ENCODE data around the gene PTPN14. TPM values are rescaled to one million over a fixed set of nuclear protein-coding genes. Genes with fewer than 3 reads are reported as not detected.
A peak's percentile ranks its signal among the peaks of the same experiment; 100 is the strongest.
"Not testable (repeated sequence)": the region's sequence is repeated elsewhere in the genome, so short reads cannot be mapped to it uniquely, and the experiment has no call there.

The PTPN14 gene
- total RNA-seq, 1 experiment from 2014 or later, result 209 TPM

DNA sequence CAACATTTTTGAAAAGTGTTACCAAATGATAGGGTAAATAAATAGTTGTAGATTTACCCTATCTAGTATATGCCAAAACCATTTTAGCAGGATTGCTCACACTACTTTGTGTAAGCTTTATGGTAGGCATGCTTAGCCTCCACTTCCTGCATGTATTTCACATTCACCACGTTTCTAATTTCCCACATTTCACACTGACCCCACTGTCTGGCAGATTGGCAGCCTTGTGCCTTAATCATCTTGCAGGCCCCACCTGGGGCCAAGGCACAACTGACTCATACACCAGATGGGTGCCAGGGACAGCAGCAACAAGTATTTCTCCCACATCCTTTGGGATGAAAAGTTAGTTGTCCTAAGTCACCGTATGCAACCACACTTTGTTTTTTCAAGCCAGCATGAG lies 30.4 kb upstream of the PTPN14 start:
- ATAC-seq, result peak; percentile 94
- in situ Hi-C loops (cut with HindIII; ENCODE audit: low pct_unique_long_range_greater_than_20kb, low sequenced_read_pairs), result no loop called here

DNA sequence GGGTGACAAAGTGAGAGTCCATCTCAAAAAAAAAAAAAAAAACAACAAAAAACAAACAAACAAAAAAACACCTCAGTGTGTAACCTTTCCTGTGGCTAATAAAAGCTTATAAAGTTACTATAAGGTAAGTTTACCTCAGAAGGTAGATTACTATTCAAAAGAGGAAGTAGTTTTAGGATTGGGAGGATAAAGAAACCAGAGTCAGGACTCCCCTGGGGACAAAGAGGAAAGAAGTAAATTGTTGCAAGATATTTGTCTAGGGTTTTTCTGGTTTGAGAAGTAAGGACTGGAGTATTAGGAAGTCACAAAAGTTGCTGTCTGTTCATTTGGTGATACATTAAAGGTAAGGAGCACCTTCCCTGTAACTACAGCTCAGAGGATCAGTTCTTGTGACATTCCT lies 27.8 kb upstream of the PTPN14 start:
- TF ChIP-seq, protein P1, sequence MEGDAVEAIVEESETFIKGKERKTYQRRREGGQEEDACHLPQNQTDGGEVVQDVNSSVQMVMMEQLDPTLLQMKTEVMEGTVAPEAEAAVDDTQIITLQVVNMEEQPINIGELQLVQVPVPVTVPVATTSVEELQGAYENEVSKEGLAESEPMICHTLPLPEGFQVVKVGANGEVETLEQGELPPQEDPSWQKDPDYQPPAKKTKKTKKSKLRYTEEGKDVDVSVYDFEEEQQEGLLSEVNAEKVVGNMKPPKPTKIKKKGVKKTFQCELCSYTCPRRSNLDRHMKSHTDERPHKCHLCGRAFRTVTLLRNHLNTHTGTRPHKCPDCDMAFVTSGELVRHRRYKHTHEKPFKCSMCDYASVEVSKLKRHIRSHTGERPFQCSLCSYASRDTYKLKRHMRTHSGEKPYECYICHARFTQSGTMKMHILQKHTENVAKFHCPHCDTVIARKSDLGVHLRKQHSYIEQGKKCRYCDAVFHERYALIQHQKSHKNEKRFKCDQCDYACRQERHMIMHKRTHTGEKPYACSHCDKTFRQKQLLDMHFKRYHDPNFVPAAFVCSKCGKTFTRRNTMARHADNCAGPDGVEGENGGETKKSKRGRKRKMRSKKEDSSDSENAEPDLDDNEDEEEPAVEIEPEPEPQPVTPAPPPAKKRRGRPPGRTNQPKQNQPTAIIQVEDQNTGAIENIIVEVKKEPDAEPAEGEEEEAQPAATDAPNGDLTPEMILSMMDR (IDR thresholded peaks at IDR 0.05), result no peak
- TF ChIP-seq TCF7L2 (IDR thresholded peaks at IDR 0.05; ENCODE audit: low read depth, low read length), result no peak
- TF ChIP-seq SIN3A (IDR thresholded peaks at IDR 0.05; ENCODE audit: borderline replicate concordance, insufficient read depth, low read depth, low read length), result no peak
- TF ChIP-seq, protein P2, sequence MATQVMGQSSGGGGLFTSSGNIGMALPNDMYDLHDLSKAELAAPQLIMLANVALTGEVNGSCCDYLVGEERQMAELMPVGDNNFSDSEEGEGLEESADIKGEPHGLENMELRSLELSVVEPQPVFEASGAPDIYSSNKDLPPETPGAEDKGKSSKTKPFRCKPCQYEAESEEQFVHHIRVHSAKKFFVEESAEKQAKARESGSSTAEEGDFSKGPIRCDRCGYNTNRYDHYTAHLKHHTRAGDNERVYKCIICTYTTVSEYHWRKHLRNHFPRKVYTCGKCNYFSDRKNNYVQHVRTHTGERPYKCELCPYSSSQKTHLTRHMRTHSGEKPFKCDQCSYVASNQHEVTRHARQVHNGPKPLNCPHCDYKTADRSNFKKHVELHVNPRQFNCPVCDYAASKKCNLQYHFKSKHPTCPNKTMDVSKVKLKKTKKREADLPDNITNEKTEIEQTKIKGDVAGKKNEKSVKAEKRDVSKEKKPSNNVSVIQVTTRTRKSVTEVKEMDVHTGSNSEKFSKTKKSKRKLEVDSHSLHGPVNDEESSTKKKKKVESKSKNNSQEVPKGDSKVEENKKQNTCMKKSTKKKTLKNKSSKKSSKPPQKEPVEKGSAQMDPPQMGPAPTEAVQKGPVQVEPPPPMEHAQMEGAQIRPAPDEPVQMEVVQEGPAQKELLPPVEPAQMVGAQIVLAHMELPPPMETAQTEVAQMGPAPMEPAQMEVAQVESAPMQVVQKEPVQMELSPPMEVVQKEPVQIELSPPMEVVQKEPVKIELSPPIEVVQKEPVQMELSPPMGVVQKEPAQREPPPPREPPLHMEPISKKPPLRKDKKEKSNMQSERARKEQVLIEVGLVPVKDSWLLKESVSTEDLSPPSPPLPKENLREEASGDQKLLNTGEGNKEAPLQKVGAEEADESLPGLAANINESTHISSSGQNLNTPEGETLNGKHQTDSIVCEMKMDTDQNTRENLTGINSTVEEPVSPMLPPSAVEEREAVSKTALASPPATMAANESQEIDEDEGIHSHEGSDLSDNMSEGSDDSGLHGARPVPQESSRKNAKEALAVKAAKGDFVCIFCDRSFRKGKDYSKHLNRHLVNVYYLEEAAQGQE (IDR thresholded peaks at IDR 0.05; ENCODE audit: insufficient read depth in 1 of 2, low read depth in 2 of 2, low read length in 1 of 2), result no peak
- no peak for TF ChIP-seq POLR2AphosphoS5 (IDR thresholded peaks at IDR 0.05; ENCODE audit: low read depth, low read length)
- Histone ChIP-seq H3K9me3 (ENCODE audit: control insufficient read depth, insufficient read depth, low read depth, low read length) (peaks cover 21% of the 10 kb centered on the region; the same call in 1 of the 2 replicates), H3K27me3 (ENCODE audit: control insufficient read depth, insufficient read depth, low read length) (no peaks in the 10 kb centered on the region), H3K36me3 (ENCODE audit: control insufficient read depth, insufficient read depth, low read length) (no peaks in the 10 kb centered on the region), H3K27ac (ENCODE audit: low read length) (peak overlapping the region; percentile 69; the same call in 1 of the 2 replicates), H3K4me3 (ENCODE audit: low read depth in 2 of 2, low read length in 2 of 2) (no peak overlapping the region), H3K4me1 (ENCODE audit: control insufficient read depth, insufficient read depth, low read length) (peaks cover 38% of the 10 kb centered on the region)
- CTCF ChIA-PET, result interaction anchor here (0.6 kb wide), 1 partner anchor 30 kb away, joined by 4 read pairs; no protein-coding TSS in a partner anchor
- ATAC-seq (no peak), DNase-seq (ENCODE audit: low read depth, low spot score) (no peak)
- in situ Hi-C loops (cut with HindIII; ENCODE audit: low pct_unique_long_range_greater_than_20kb, low sequenced_read_pairs) (no loop called here), intact Hi-C loops (cut with micrococcal nuclease; ENCODE audit: unreplicated experiment) (no loop called here)
- BruUV-seq (replicated peaks), result no TSS peak
- POLR2A ChIA-PET, result interaction anchor here (0.6 to 0.9 kb wide), 2 partner anchors 11 to 31 kb away, joined by 8 to 13 read pairs; no protein-coding TSS in a partner anchor

More for the DNA sequence above, 30.4 kb upstream of the PTPN14 start:
- peak overlapping the region in 1 of 2 experiments; percentile 14; a peak in 2 of 4 replicates for H3K4me3 ChIP-seq (ENCODE audit: low read depth in 2 of 2, low read length in 2 of 2)
- peaks cover 46% of the 10 kb centered on the region for H3K4me1 ChIP-seq (ENCODE audit: control insufficient read depth, insufficient read depth, low read length)
- intact Hi-C loops (cut with micrococcal nuclease; ENCODE audit: unreplicated experiment), result loop anchor here (2.0 to 5.0 kb wide), 2 partner anchors 33 to 69 kb away; no protein-coding TSS in a partner anchor
- peak; percentile 64 for DNase-seq (ENCODE audit: low read depth, low spot score)
- POLR2A ChIA-PET, result interaction anchor here (1.1 to 2.4 kb wide), 2 partner anchors 9 to 30 kb away, joined by 8 to 10 read pairs; partner anchors contain the start of gene PTPN14
- peaks cover 6% of the 10 kb centered on the region; the same call in 1 of the 2 replicates for H3K9me3 ChIP-seq (ENCODE audit: control insufficient read depth, insufficient read depth, low read depth, low read length)
- CTCF ChIA-PET, result interaction anchor here (0.6 kb wide), 2 partner anchors 194 to 565 kb away, joined by 3 to 6 read pairs; no protein-coding TSS in a partner anchor
- TF ChIP-seq, protein P1 (IDR thresholded peaks at IDR 0.05), result no peak
- TF ChIP-seq TCF7L2 (IDR thresholded peaks at IDR 0.05; ENCODE audit: low read depth, low read length) (no peak; the same call in 1 of the 2 replicates), POLR2AphosphoS5 (IDR thresholded peaks at IDR 0.05; ENCODE audit: low read depth, low read length) (peak; percentile 68; the same call in 1 of the 2 replicates), SIN3A (IDR thresholded peaks at IDR 0.05; ENCODE audit: borderline replicate concordance, insufficient read depth, low read depth, low read length) (no peak)
- TF ChIP-seq, protein P2 (IDR thresholded peaks at IDR 0.05; ENCODE audit: insufficient read depth in 1 of 2, low read depth in 2 of 2, low read length in 1 of 2), result 0 out of 4 replicates have a peak, but pooled peaks of 1 of the 2 experiments have one; percentile 32
- no peaks in the 10 kb centered on the region for H3K36me3 ChIP-seq (ENCODE audit: control insufficient read depth, insufficient read depth, low read length)
- H3K27me3 ChIP-seq (ENCODE audit: control insufficient read depth, insufficient read depth, low read length), result no peaks in the 10 kb centered on the region
- no TSS peak for BruUV-seq (replicated peaks)
- H3K27ac ChIP-seq (ENCODE audit: low read length), result peak overlapping the region; percentile 86

DNA sequence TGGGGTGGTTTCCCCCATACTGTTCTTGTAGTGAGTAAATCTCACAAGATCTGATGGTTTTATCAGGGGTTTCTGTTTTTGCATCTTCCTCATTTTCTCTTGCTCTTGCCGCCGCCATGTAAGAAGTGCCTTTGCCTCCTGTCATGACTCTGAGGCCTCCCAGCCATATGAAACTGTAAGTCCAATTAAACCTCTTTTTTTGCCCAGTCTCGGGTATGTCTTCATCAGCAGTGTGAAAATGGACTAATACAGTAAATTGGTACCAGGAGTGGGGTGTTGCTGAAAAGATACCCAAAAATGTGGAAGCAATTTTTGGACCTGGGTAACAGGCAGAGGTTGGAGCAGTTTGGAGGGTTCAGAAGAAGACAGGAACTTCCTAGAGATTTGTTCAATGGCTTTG lies 24.7 kb upstream of the PTPN14 start:
- in situ Hi-C loops (cut with HindIII; ENCODE audit: low pct_unique_long_range_greater_than_20kb, low sequenced_read_pairs); DNase-seq (ENCODE audit: low read depth, low spot score); H3K36me3 ChIP-seq (ENCODE audit: control insufficient read depth, insufficient read depth, low read length); CTCF ChIA-PET; intact Hi-C loops (cut with micrococcal nuclease; ENCODE audit: unreplicated experiment); H3K27ac ChIP-seq (ENCODE audit: low read length); POLR2A ChIA-PET; BruUV-seq (replicated peaks); ATAC-seq; H3K4me3 ChIP-seq (ENCODE audit: low read depth in 2 of 2, low read length in 2 of 2); H3K27me3 ChIP-seq (ENCODE audit: control insufficient read depth, insufficient read depth, low read length): not testable (repeated sequence)
- Histone ChIP-seq H3K4me1 (ENCODE audit: control insufficient read depth, insufficient read depth, low read length) (peaks cover 21% of the 10 kb centered on the region), H3K9me3 (ENCODE audit: control insufficient read depth, insufficient read depth, low read depth, low read length) (peaks cover 21% of the 10 kb centered on the region; the same call in 1 of the 2 replicates)

Data from Panc1 (cell line).